GM12865 (cell line): ENCODE measurements around the gene CES3.
A peak's percentile ranks its signal among the peaks of the same experiment; 100 is the strongest.
"Not testable (repeated sequence)": the region's sequence is repeated elsewhere in the genome, so short reads cannot be mapped to it uniquely, and the experiment has no call there.

ENCODE experiments used
- DNase-seq: peaks from one replicate; pipeline ENCODE4 v3.0.0; 2010; ENCODE audit warnings: low read depth
- H3K4me3 ChIP-seq: 2 replicates; pipeline ENCODE4 v1.5.1; 2011; ENCODE audit warnings: mild to moderate bottlenecking, low read depth, low read length, control low read depth
- TF ChIP-seq, protein P1 (sequence below): IDR thresholded peaks from 2 replicates; pipeline ENCODE4 v1.5.1; 2011; ENCODE audit warnings: low read length, control low read depth, low read depth, inconsistent platforms; ENCODE audit not compliant: insufficient read depth; ENCODE audit errors: missing control alignments

Gene CES3

GRCh38 chr16:66952430-66953110 is 8.5 kb upstream of the CES3 start:
- TF ChIP-seq, protein P1, sequence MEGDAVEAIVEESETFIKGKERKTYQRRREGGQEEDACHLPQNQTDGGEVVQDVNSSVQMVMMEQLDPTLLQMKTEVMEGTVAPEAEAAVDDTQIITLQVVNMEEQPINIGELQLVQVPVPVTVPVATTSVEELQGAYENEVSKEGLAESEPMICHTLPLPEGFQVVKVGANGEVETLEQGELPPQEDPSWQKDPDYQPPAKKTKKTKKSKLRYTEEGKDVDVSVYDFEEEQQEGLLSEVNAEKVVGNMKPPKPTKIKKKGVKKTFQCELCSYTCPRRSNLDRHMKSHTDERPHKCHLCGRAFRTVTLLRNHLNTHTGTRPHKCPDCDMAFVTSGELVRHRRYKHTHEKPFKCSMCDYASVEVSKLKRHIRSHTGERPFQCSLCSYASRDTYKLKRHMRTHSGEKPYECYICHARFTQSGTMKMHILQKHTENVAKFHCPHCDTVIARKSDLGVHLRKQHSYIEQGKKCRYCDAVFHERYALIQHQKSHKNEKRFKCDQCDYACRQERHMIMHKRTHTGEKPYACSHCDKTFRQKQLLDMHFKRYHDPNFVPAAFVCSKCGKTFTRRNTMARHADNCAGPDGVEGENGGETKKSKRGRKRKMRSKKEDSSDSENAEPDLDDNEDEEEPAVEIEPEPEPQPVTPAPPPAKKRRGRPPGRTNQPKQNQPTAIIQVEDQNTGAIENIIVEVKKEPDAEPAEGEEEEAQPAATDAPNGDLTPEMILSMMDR, result no peak
- DNase-seq, result no peak
- H3K4me3 ChIP-seq, result no peak overlapping the region

DNA sequence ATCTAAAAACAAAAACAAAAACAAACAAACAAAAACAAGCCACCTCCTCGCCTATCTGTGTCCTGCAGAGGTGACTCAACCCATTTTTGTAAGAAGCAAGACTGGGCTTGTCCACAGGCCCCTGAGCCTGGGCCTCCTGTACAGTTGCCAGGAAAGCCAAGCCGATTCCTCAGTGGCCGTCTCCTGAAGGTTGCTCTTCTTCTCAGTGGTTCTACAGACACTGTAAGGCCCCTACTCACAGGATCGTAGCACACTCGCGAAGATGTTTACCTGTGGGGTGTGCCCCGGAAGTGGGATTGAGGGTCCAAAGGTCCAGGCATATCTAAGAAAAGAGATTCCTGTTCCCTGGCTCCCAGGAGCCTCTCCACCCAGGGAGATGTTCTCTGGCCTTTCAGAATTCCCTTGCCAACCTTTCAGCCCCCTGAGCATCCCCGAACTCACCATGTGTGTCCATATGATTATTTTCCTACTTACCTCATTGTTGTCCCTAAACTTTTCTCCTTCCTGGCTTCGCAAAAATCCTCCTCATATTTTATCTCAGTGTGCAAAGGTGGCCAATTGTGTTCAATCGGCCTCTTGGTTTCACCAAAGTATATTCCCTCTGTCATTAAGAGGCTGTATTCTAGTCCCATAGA is 7.5 kb upstream of the CES3 start:
- H3K4me3 ChIP-seq, result no peak overlapping the region
- TF ChIP-seq, protein P1, result no peak
- no peak for DNase-seq

DNA sequence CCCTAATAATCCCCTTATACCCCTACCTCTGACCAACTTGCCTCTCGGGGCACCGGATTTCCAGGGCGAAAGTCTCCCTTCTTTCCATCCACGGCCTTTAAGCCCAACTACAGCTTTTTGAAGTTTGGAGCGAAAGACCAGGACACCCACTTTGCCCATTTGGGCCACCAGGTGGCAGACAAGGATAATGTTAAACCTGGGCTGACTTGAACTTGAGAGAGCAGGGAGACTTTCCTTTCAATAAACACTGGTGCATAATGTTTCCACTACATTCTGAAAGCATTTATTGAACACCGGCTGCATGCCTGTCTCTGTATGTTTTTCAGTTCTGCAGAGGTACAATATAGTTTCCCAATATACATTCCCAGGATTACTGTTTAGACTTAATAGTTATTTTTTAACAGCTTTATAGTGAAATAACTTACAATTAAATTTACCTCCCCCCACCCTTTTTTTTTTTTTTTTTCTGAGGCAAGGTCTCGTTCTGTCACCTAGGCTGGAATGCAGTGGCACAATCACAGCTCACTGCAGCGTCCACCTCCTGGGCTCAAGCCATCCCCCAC is 6.9 kb upstream of the CES3 start:
- H3K4me3 ChIP-seq, result no peak overlapping the region
- DNase-seq, result peak; percentile 81
- TF ChIP-seq, protein P1, result peak; percentile 81

- not testable (repeated sequence) for H3K4me3 ChIP-seq, DNase-seq
These were observed 5.5 kb upstream of the CES3 start for GRCh38 chr16:66955363-66956153.

GRCh38 chr16:66956154-66956457 is 5.0 kb upstream of the CES3 start:
- not testable (repeated sequence) for H3K4me3 ChIP-seq, DNase-seq

DNA sequence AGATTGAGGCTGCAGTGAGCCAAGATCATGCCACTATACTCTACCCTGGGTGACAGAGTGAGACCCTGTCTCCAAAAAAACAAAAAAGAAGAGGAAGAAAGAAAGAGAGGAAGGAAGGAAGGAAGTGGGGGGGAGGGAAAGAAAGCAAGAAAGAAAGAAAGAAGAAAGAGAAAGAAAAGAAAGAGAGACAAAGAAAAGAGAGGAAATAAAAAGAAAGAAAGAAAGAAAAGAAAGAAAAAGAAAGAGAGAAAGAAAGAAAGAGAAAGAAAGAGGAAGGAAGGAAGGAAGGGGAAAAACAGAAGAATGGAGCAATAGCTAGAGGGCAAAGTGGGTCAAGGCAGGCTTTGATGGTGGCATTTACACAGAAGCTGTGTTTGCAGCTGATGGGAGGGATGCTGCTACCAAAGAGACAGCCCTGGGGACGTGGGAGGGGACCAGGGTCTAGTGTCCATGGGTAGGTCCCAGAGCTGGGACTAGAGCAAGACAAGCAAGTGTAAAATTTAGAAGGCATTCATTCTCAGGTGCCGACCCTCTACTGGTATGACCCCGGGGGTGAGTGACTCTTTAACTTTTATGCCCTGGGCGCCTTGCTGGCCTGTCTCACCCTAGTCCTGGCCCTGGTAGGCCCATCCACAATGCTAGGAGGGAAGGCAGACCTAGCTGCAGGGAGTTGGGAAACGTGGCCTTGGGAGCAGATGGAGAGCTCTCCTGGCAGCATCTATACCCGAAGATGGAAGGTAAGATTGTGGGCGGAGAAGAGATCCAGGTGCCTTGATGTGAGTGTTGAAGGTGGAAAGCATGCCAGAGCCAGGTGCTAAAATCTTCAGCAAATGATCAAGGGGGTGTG is 2.0 kb upstream of the CES3 start:
- H3K4me3 ChIP-seq, result no peak overlapping the region
- DNase-seq, result no peak
- TF ChIP-seq, protein P1, result no peak

- TF ChIP-seq, protein P1, result no peak
- no peak for DNase-seq
- H3K4me3 ChIP-seq, result no peak overlapping the region
These were observed 1.3 kb upstream of the CES3 start for GRCh38 chr16:66959704-66960161.
